Vagina (tissue), 2 donors: ENCODE data around the gene TSPEAR.

Source experiments
- POLR2AphosphoS5 ChIP-seq, 2 donors: sonication (generic); formaldehyde crosslinking; IDR thresholded peaks; one replicate each; pipeline ENCODE4 v1.9.0; 2017; ENCODE audit warnings: antibody characterized with exemption in 2 of 2, mild to moderate bottlenecking in 2 of 2, low read depth in 1 of 2; ENCODE audit not compliant: insufficient read depth in 1 of 2
- TF ChIP-seq, protein P1 (sequence below), 3 experiments: fragments of 450-650 bp in 2 of 3; fragments of 200-600 bp in 1 of 3; sonication (generic) in 1 of 3; IDR thresholded peaks; one replicate each; pipeline ENCODE4 v1.5.1; 2017 to 2019; ENCODE audit warnings: antibody characterized with exemption in 3 of 3, mild to moderate bottlenecking in 2 of 3, moderate library complexity in 2 of 3

DNA sequence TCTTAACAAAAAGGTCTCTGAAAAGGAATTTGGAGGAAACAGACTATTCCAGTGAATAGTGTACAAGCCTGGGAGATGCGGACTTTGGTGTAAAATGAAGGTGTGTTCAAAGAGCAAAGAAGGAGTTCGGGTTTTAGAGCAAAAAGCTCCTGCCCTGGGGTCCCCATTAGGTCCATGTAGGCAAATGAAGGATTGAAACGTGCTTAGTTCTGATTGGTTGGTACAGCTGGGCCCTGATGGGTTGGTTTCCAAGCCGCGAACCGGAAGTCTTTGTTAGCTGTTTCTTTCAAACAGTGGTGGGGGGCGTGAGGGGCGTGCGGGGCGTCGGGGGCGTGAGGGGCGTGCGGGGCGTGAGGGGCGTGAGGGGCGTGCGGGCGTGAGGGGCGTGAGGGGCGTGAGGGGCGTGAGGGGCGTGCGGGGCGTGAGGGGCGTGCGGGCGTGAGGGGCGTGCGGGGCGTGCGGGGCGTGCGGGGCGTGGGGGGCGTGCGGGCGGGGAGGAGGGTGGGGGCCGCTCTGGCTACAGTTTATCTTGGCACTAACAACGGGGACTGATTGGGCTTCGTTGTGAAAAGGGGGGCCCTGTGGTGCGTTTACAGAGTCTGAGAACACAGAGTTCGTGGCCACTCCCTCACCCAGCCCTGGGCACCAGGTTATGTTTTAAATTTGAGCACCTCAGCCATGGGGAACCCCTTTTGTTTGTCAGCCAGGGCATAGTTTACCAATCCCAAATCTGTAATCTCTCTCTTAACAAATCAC, 226.7 kb downstream of the TSPEAR start:
- TF ChIP-seq, protein P1, sequence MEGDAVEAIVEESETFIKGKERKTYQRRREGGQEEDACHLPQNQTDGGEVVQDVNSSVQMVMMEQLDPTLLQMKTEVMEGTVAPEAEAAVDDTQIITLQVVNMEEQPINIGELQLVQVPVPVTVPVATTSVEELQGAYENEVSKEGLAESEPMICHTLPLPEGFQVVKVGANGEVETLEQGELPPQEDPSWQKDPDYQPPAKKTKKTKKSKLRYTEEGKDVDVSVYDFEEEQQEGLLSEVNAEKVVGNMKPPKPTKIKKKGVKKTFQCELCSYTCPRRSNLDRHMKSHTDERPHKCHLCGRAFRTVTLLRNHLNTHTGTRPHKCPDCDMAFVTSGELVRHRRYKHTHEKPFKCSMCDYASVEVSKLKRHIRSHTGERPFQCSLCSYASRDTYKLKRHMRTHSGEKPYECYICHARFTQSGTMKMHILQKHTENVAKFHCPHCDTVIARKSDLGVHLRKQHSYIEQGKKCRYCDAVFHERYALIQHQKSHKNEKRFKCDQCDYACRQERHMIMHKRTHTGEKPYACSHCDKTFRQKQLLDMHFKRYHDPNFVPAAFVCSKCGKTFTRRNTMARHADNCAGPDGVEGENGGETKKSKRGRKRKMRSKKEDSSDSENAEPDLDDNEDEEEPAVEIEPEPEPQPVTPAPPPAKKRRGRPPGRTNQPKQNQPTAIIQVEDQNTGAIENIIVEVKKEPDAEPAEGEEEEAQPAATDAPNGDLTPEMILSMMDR (IDR thresholded peaks at IDR 0.05): no peak
- TF ChIP-seq POLR2AphosphoS5 (IDR thresholded peaks at IDR 0.05; ENCODE audit: insufficient read depth in 1 of 2, low read depth in 1 of 2): no peak
